ENCODE data around the gene CPN2.

The CPN2 gene

DNA sequence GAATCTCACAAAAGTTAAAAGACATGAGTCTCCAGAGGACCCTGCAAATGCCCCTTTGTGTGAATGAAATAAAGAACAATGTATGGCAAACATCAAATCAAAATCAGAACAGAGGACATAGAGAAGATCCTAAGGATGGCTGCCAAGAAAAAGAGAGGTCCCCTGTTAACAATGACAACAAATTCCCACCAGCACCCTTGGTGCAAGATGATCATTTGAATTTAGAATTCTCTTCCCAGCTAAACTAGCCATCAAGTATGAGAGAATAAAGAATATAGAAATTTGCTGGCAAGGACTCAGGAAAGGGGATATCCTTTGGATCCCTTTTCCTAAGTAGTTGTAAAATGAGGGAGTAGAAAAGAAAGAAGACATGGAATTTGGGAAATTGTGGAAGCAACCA is 39.7 kb upstream of the CPN2 start:
- Histone ChIP-seq H4K20me1 (ENCODE audit: low read depth, low read length) (no peaks in the 10 kb centered on the region), H3K79me2 (ENCODE audit: insufficient read depth, low read length) (no peaks in the 10 kb centered on the region), H3K9ac (ENCODE audit: low read length) (no peak overlapping the region), H3F3A (ENCODE audit: insufficient read depth) (no peaks in the 10 kb centered on the region), H2AFZ (ENCODE audit: low read depth, low read length, severe bottlenecking) (no peak overlapping the region), H3K4me2 (ENCODE audit: low read depth, low read length, poor library complexity, severe bottlenecking) (no peak overlapping the region), H3K27ac (ENCODE audit: low read depth, low read length) (no peak overlapping the region), H3K36me3 (ENCODE audit: low read length) (no peaks in the 10 kb centered on the region), H3K9me3 (ENCODE audit: insufficient read depth, low read length) (0 out of 2 replicates have a peak, but pooled peaks cover 3% of the 10 kb centered on the region), H3K27me3 (ENCODE audit: low read length) (no peaks in the 10 kb centered on the region), H3K9me2 (replicated peaks; ENCODE audit: insufficient read depth, low read length) (no peaks in the 10 kb centered on the region), H3K4me3 (ENCODE audit: insufficient read depth, low read length, poor library complexity, severe bottlenecking) (no peak overlapping the region)
- TF ChIP-seq, protein P1, sequence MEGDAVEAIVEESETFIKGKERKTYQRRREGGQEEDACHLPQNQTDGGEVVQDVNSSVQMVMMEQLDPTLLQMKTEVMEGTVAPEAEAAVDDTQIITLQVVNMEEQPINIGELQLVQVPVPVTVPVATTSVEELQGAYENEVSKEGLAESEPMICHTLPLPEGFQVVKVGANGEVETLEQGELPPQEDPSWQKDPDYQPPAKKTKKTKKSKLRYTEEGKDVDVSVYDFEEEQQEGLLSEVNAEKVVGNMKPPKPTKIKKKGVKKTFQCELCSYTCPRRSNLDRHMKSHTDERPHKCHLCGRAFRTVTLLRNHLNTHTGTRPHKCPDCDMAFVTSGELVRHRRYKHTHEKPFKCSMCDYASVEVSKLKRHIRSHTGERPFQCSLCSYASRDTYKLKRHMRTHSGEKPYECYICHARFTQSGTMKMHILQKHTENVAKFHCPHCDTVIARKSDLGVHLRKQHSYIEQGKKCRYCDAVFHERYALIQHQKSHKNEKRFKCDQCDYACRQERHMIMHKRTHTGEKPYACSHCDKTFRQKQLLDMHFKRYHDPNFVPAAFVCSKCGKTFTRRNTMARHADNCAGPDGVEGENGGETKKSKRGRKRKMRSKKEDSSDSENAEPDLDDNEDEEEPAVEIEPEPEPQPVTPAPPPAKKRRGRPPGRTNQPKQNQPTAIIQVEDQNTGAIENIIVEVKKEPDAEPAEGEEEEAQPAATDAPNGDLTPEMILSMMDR (IDR thresholded peaks at IDR 0.05; ENCODE audit: insufficient read depth, low read length, poor library complexity, severe bottlenecking): no peak
- no peak for TF ChIP-seq EZH2phosphoT487 (conservative IDR thresholded peaks at IDR 0.05; ENCODE audit: low read length)

DNA sequence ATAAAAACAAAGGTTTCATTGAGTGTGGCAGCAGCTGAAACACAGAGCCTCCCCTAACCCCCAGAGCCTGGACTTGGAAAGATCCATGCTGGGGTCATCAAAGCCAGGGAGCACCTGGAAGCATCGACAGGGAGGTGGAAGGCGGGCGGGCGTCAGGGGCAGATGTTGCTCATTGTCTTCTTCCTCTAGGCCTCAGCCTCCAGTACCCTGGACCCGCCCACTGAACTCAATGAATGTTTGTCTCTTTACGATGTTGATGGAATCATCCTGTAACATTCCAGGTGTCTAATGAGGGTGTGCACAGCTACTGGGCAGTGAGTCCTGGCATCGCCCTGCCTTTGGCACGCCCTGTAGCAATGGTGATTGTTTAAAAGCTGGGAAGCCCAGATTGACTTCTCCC is 38.1 kb upstream of the CPN2 start:
- no peaks in the 10 kb centered on the region for H3K27me3 ChIP-seq (ENCODE audit: low read length)
- no peaks in the 10 kb centered on the region for H3K9me2 ChIP-seq (replicated peaks; ENCODE audit: insufficient read depth, low read length)
- H3K9ac ChIP-seq (ENCODE audit: low read length): no peak overlapping the region
- no peaks in the 10 kb centered on the region for H3K79me2 ChIP-seq (ENCODE audit: insufficient read depth, low read length)
- H3K27ac ChIP-seq (ENCODE audit: low read depth, low read length): no peak overlapping the region
- TF ChIP-seq EZH2phosphoT487 (conservative IDR thresholded peaks at IDR 0.05; ENCODE audit: low read length): no peak
- H3K4me3 ChIP-seq (ENCODE audit: insufficient read depth, low read length, poor library complexity, severe bottlenecking): no peak overlapping the region
- no peaks in the 10 kb centered on the region for H4K20me1 ChIP-seq (ENCODE audit: low read depth, low read length)
- 0 out of 2 replicates have a peak, but pooled peaks cover 3% of the 10 kb centered on the region for H3K9me3 ChIP-seq (ENCODE audit: insufficient read depth, low read length)
- H3K36me3 ChIP-seq (ENCODE audit: low read length): no peaks in the 10 kb centered on the region
- no peak overlapping the region for H3K4me2 ChIP-seq (ENCODE audit: low read depth, low read length, poor library complexity, severe bottlenecking)
- H2AFZ ChIP-seq (ENCODE audit: low read depth, low read length, severe bottlenecking): no peak overlapping the region
- no peaks in the 10 kb centered on the region for H3F3A ChIP-seq (ENCODE audit: insufficient read depth)

DNA sequence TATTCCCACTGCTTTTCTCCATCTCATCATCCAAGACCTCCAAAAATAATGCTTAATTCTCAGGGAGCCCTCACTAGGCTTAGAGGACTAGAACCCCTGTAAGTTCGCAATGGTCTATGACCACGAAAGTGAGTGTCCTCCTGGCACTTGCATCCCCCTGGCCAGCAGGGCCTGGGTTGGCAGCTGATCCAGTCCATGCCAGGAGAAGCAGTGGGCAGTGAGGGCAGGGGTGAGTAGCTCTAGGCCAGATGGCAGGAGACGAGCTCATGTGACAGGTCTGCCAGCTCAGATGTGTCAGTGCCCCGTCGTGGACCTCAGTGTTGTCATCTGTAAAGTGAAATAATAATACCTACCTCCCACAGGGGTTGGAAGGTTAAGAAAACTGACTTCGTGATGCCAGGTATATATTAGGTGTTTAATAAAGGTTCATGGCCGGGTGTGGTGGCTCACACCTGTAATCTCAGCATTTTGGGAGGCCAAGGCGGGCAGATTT is 36.8 kb upstream of the CPN2 start:
- Histone ChIP-seq H4K20me1 (ENCODE audit: low read depth, low read length) (no peaks in the 10 kb centered on the region), H3K36me3 (ENCODE audit: low read length) (no peaks in the 10 kb centered on the region), H3K27ac (ENCODE audit: low read depth, low read length) (no peak overlapping the region), H3F3A (ENCODE audit: insufficient read depth) (no peaks in the 10 kb centered on the region), H3K9ac (ENCODE audit: low read length) (no peak overlapping the region), H3K4me2 (ENCODE audit: low read depth, low read length, poor library complexity, severe bottlenecking) (no peak overlapping the region), H3K4me3 (ENCODE audit: insufficient read depth, low read length, poor library complexity, severe bottlenecking) (no peak overlapping the region), H3K9me3 (ENCODE audit: insufficient read depth, low read length) (0 out of 2 replicates have a peak, but pooled peaks cover 3% of the 10 kb centered on the region), H3K9me2 (replicated peaks; ENCODE audit: insufficient read depth, low read length) (no peaks in the 10 kb centered on the region), H3K27me3 (ENCODE audit: low read length) (no peaks in the 10 kb centered on the region), H2AFZ (ENCODE audit: low read depth, low read length, severe bottlenecking) (no peak overlapping the region), H3K79me2 (ENCODE audit: insufficient read depth, low read length) (no peaks in the 10 kb centered on the region)
- TF ChIP-seq, protein P1 (IDR thresholded peaks at IDR 0.05; ENCODE audit: insufficient read depth, low read length, poor library complexity, severe bottlenecking): no peak
- no peak for TF ChIP-seq EZH2phosphoT487 (conservative IDR thresholded peaks at IDR 0.05; ENCODE audit: low read length)

DNA sequence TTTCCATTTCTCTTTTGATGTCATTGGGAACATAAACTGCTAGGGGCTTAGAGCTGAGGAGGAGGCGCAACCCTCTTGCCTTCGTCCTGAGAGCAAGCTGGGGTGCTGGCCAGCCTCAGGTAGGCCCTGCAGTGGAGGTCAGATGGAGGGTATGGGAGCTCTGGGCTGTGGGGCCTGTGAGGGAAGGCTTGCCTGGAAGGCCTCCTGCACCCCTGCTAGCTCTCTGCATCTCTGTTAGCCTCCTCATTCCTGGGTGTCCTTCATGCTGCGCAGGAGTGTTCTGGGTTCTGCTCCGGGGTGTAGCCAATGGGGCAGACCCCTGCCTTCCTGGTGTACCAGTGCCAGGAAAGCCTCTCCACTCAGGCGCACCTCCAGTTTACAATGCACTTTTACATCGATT is 36.1 kb upstream of the CPN2 start:
- Histone ChIP-seq H4K20me1 (ENCODE audit: low read depth, low read length) (no peaks in the 10 kb centered on the region), H3K9ac (ENCODE audit: low read length) (no peak overlapping the region), H3K9me2 (replicated peaks; ENCODE audit: insufficient read depth, low read length) (no peaks in the 10 kb centered on the region), H3K36me3 (ENCODE audit: low read length) (no peaks in the 10 kb centered on the region), H3K27me3 (ENCODE audit: low read length) (no peaks in the 10 kb centered on the region), H3K27ac (ENCODE audit: low read depth, low read length) (no peak overlapping the region), H3K79me2 (ENCODE audit: insufficient read depth, low read length) (no peaks in the 10 kb centered on the region), H3K4me2 (ENCODE audit: low read depth, low read length, poor library complexity, severe bottlenecking) (no peak overlapping the region), H3K4me3 (ENCODE audit: insufficient read depth, low read length, poor library complexity, severe bottlenecking) (no peak overlapping the region), H3K9me3 (ENCODE audit: insufficient read depth, low read length) (0 out of 2 replicates have a peak, but pooled peaks cover 3% of the 10 kb centered on the region), H2AFZ (ENCODE audit: low read depth, low read length, severe bottlenecking) (no peak overlapping the region), H3F3A (ENCODE audit: insufficient read depth) (no peaks in the 10 kb centered on the region)
- no peak for TF ChIP-seq EZH2phosphoT487 (conservative IDR thresholded peaks at IDR 0.05; ENCODE audit: low read length)
- TF ChIP-seq, protein P1 (IDR thresholded peaks at IDR 0.05; ENCODE audit: insufficient read depth, low read length, poor library complexity, severe bottlenecking): no peak
